K562 (cell line): ENCODE measurements around the gene PTPRG.

ENCODE experiments used
- CBX1 ChIP-seq: sonication (generic); IDR thresholded peaks from 2 replicates; pipeline ENCODE4 v1.6.1; 2016; ENCODE audit warnings: antibody characterized with exemption, low read depth, mild to moderate bottlenecking
- CBX8 ChIP-seq: fragments of 200-600 bp; sonication (generic); IDR thresholded peaks from 2 replicates; pipeline ENCODE4 v1.6.1; 2012; ENCODE audit warnings: borderline replicate concordance, mixed run types, low read depth, mild to moderate bottlenecking, moderate library complexity, mixed read lengths, low read length, control low read depth, inconsistent platforms; ENCODE audit not compliant: poor library complexity, severe bottlenecking; ENCODE audit errors: extremely low read depth
- EZH2 ChIP-seq: IDR thresholded peaks from 2 replicates; pipeline ENCODE4 v1.6.1; 2012; ENCODE audit warnings: low read depth, mild to moderate bottlenecking, inconsistent platforms, low read length, borderline replicate concordance
- GABPA ChIP-seq: fragments of 200-800 bp; sonication (Bioruptor generic); conservative IDR thresholded peaks from 2 replicates; pipeline ENCODE4 v1.6.1; 2016; ENCODE audit warnings: low read depth, missing genetic modification characterization, missing compliant biosample characterization
- SRSF1 ChIP-seq: fragments of 200-400 bp; formaldehyde crosslinking; IDR thresholded peaks from 2 replicates; pipeline ENCODE4 v1.6.1; 2017; ENCODE audit warnings: mild to moderate bottlenecking, low read depth, low read length, moderate library complexity
- U2AF2 ChIP-seq: fragments of 200-400 bp; formaldehyde crosslinking; optimal IDR thresholded peaks from 2 replicates; pipeline ENCODE3; 2017; ENCODE audit warnings: low read depth, mild to moderate bottlenecking, low read length
- ZNF695 ChIP-seq: fragments of 450-650 bp; formaldehyde crosslinking; IDR thresholded peaks from 2 replicates; pipeline ENCODE4 v1.4.0; 2020; ENCODE audit warnings: mild to moderate bottlenecking, moderate library complexity
- TF ChIP-seq, protein P1 (sequence below): fragments of 200-800 bp; sonication (Bioruptor generic); IDR thresholded peaks from 2 replicates; pipeline ENCODE4 v1.6.1; 2016; ENCODE audit warnings: missing genetic modification characterization, missing compliant biosample characterization

DNA sequence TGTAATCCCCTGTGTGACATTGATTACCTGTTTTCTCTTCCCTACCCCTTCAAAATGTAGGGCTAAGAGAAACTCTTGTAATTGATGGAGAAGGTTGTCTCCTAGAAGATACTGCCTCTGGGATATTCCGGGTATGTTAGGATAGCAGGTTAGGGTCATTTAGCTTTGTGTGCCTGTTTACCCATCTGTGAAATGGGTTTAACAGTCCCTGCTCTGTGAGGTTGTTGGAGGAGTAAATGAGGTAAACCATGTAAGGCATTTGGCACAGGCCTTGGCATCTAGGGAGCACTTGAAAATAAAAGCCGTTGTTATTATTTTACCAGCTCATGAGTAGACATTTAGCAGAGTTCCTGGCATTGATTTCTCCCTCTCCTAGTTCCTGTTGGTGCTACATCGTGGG lies 16.4 kb downstream of the PTPRG start:
- TF ChIP-seq GABPA (tag) (no peak), U2AF2 (no peak), CBX1 (no peak), CBX8 (no peak), ZNF695 (CRISPR knock-in tag) (no peak), SRSF1 (no peak), EZH2 (no peak)
- TF ChIP-seq, protein P1, sequence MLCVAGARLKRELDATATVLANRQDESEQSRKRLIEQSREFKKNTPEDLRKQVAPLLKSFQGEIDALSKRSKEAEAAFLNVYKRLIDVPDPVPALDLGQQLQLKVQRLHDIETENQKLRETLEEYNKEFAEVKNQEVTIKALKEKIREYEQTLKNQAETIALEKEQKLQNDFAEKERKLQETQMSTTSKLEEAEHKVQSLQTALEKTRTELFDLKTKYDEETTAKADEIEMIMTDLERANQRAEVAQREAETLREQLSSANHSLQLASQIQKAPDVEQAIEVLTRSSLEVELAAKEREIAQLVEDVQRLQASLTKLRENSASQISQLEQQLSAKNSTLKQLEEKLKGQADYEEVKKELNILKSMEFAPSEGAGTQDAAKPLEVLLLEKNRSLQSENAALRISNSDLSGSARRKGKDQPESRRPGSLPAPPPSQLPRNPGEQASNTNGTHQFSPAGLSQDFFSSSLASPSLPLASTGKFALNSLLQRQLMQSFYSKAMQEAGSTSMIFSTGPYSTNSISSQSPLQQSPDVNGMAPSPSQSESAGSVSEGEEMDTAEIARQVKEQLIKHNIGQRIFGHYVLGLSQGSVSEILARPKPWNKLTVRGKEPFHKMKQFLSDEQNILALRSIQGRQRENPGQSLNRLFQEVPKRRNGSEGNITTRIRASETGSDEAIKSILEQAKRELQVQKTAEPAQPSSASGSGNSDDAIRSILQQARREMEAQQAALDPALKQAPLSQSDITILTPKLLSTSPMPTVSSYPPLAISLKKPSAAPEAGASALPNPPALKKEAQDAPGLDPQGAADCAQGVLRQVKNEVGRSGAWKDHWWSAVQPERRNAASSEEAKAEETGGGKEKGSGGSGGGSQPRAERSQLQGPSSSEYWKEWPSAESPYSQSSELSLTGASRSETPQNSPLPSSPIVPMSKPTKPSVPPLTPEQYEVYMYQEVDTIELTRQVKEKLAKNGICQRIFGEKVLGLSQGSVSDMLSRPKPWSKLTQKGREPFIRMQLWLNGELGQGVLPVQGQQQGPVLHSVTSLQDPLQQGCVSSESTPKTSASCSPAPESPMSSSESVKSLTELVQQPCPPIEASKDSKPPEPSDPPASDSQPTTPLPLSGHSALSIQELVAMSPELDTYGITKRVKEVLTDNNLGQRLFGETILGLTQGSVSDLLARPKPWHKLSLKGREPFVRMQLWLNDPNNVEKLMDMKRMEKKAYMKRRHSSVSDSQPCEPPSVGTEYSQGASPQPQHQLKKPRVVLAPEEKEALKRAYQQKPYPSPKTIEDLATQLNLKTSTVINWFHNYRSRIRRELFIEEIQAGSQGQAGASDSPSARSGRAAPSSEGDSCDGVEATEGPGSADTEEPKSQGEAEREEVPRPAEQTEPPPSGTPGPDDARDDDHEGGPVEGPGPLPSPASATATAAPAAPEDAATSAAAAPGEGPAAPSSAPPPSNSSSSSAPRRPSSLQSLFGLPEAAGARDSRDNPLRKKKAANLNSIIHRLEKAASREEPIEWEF = no peak
